ENCODE measurements around the gene LRP1B. TPM values are rescaled to one million over a fixed set of nuclear protein-coding genes. Genes with fewer than 3 reads are reported as not detected.

The LRP1B gene
- total and polyA plus RNA-seq, 4 donors: 0.01 to 0.84 (median 0.17) TPM

GRCh38 chr2:142104134-142104758, 26.6 kb downstream of the LRP1B start (continued):
- no peak for TF ChIP-seq CTCF (IDR thresholded peaks at IDR 0.05; ENCODE audit: low read depth, low read length, missing input control)
- no peak for TF ChIP-seq EGR1 (IDR thresholded peaks at IDR 0.05; ENCODE audit: low read depth in 2 of 2)
- no peak for TF ChIP-seq HNF4G (IDR thresholded peaks at IDR 0.05)
- TF ChIP-seq MAX (IDR thresholded peaks at IDR 0.05): no peak
- TF ChIP-seq RXRA (IDR thresholded peaks at IDR 0.05): no peak
- TF ChIP-seq ATF3 (IDR thresholded peaks at IDR 0.05): no peak
- TF ChIP-seq RAD21 (IDR thresholded peaks at IDR 0.05): no peak
- no peak for TF ChIP-seq YY1 (IDR thresholded peaks at IDR 0.05)
- no peak for TF ChIP-seq NR2F2 (IDR thresholded peaks at IDR 0.05)
- no peak for TF ChIP-seq SP1 (IDR thresholded peaks at IDR 0.05)

GRCh38 chr2:142100970-142101369, 29.8 kb downstream of the LRP1B start:
- no peaks in the 10 kb centered on the region for H3K4me1 ChIP-seq (ENCODE audit: control insufficient read depth in 4 of 4, insufficient read depth in 4 of 4, low read length in 3 of 4)
- H3K27ac ChIP-seq (ENCODE audit: low read depth in 1 of 2, low read length in 2 of 2): no peak overlapping the region
- WGBS: 83% methylated on average over 1 of the region's 1 CpG
- H3K4me3 ChIP-seq (ENCODE audit: low read depth in 1 of 3, low read length in 3 of 3): no peak overlapping the region
- H3K9me3 ChIP-seq (ENCODE audit: control insufficient read depth in 4 of 4, low read length in 3 of 4): no peaks in the 10 kb centered on the region
- no peaks in the 10 kb centered on the region for H3K36me3 ChIP-seq (ENCODE audit: control insufficient read depth in 4 of 4, insufficient read depth in 3 of 4, low read depth in 1 of 4, low read length in 3 of 4)
- no peaks in the 10 kb centered on the region for H3K27me3 ChIP-seq (ENCODE audit: control insufficient read depth in 4 of 4, insufficient read depth in 4 of 4, low read length in 3 of 4)
- TF ChIP-seq REST (IDR thresholded peaks at IDR 0.05): no peak
- no peak overlapping the region for H3K9ac ChIP-seq (ENCODE audit: low read depth in 1 of 2, low read length in 2 of 2)
- DNase-seq (ENCODE audit: low spot score): no peak

- Histone ChIP-seq H3K36me3 (ENCODE audit: control insufficient read depth in 4 of 4, insufficient read depth in 3 of 4, low read depth in 1 of 4, low read length in 3 of 4) (no peaks in the 10 kb centered on the region), H3K27ac (ENCODE audit: low read depth in 1 of 2, low read length in 2 of 2) (no peak overlapping the region), H3K4me3 (ENCODE audit: low read depth in 1 of 3, low read length in 3 of 3) (no peak overlapping the region), H3K4me1 (ENCODE audit: control insufficient read depth in 4 of 4, insufficient read depth in 4 of 4, low read length in 3 of 4) (no peaks in the 10 kb centered on the region), H3K27me3 (ENCODE audit: control insufficient read depth in 4 of 4, insufficient read depth in 4 of 4, low read length in 3 of 4) (no peaks in the 10 kb centered on the region), H3K9ac (ENCODE audit: low read depth in 1 of 2, low read length in 2 of 2) (no peak overlapping the region), H3K9me3 (ENCODE audit: control insufficient read depth in 4 of 4, low read length in 3 of 4) (no peaks in the 10 kb centered on the region)
- TF ChIP-seq ZBTB33 (IDR thresholded peaks at IDR 0.05): no peak
- TF ChIP-seq HNF4A (conservative IDR thresholded peaks at IDR 0.05): no peak
- no peak for TF ChIP-seq FOXA2 (IDR thresholded peaks at IDR 0.05)
- TF ChIP-seq NR2F2 (IDR thresholded peaks at IDR 0.05): no peak
- TF ChIP-seq MAX (IDR thresholded peaks at IDR 0.05): no peak
- no peak for TF ChIP-seq REST (IDR thresholded peaks at IDR 0.05)
- no peak for TF ChIP-seq RAD21 (IDR thresholded peaks at IDR 0.05)
- 56% methylated on average over 4 of the region's 4 CpGs for WGBS
- DNase-seq (ENCODE audit: low spot score): no peak
These were observed 30.5 kb downstream of the LRP1B start for GRCh38 chr2:142100139-142100873.
